ENCODE results near the gene RASA4B.

DNA sequence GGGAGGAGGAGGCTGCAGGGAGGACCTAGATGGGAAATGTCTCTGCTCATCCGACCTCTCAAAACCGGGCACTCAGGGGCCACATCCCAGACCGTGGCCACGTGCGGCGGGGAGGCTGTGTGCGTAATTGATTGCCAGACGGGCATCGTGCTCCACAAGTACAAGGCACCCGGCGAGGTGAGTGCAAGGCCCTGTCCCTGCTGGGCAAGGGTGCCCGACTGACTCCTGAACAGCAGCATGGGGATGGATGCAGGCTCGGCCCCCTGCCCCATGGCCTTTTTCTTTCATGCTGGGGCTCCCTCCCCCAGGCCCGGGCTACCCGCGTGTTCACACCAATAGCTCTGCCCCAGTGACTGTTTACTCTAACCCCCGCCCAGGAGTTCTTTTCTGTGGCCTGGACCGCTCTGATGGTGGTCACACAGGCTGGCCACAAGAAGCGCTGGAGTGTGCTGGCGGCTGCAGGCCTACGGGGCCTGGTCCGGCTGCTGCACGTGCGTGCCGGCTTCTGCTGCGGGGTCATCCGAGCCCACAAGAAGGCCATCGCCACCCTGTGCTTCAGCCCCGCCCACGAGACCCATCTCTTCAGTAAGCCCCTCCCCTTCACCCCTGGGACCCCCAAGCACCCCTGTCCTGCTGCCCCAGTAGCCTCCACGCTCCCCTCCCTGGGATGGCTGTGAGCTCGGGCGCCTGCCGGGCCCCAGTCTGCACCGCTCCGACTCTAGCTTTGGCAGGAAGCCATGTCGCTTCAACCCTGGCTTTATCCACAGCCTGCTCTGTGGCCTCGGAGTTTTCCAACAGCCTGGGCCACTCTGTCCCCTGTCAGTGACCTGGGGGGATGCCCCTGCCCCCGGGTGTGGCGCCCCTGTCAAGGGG lies 48.9 kb downstream of the RASA4B start:
- TF ChIP-seq POLR2A (IDR thresholded peaks at IDR 0.05): no peak
- TF ChIP-seq, protein P1, sequence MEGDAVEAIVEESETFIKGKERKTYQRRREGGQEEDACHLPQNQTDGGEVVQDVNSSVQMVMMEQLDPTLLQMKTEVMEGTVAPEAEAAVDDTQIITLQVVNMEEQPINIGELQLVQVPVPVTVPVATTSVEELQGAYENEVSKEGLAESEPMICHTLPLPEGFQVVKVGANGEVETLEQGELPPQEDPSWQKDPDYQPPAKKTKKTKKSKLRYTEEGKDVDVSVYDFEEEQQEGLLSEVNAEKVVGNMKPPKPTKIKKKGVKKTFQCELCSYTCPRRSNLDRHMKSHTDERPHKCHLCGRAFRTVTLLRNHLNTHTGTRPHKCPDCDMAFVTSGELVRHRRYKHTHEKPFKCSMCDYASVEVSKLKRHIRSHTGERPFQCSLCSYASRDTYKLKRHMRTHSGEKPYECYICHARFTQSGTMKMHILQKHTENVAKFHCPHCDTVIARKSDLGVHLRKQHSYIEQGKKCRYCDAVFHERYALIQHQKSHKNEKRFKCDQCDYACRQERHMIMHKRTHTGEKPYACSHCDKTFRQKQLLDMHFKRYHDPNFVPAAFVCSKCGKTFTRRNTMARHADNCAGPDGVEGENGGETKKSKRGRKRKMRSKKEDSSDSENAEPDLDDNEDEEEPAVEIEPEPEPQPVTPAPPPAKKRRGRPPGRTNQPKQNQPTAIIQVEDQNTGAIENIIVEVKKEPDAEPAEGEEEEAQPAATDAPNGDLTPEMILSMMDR (IDR thresholded peaks at IDR 0.05): no peak

Data from upper lobe of left lung (tissue), 4 donors.